Measurements from ENCODE around the gene SPOCK3. TPM values are rescaled to one million over a fixed set of nuclear protein-coding genes. Genes with fewer than 3 reads are reported as not detected.

The SPOCK3 gene
- total and polyA plus RNA-seq, 2 experiments from 2014 or later, result 1.6 to 4.1 TPM

- no peak overlapping the region for H3K4me3 Mint-ChIP-seq
- ATAC-seq, result no peak
- Histone ChIP-seq H3K27ac (ENCODE audit: low read depth) (no peak overlapping the region), H3K36me3 (ENCODE audit: insufficient read depth) (no peaks in the 10 kb centered on the region), H3K27me3 (ENCODE audit: insufficient read depth) (peaks cover 17% of the 10 kb centered on the region), H3K79me2 (replicated peaks; ENCODE audit: insufficient read depth) (no peaks in the 10 kb centered on the region), H3K4me2 (no peak overlapping the region), H3K4me3 (no peak overlapping the region), H3F3A (replicated peaks; ENCODE audit: low read depth) (no peaks in the 10 kb centered on the region), H4K20me1 (replicated peaks; ENCODE audit: insufficient read depth) (no peaks in the 10 kb centered on the region), H2AFZ (no peak overlapping the region), H3K9me2 (ENCODE audit: insufficient read depth) (no peaks in the 10 kb centered on the region), H3K4me1 (ENCODE audit: insufficient read depth) (peaks cover 8% of the 10 kb centered on the region; the same call in 1 of the 2 replicates)
- no peaks in the 10 kb centered on the region for H3K36me3 Mint-ChIP-seq (ENCODE audit: low read depth)
- peaks cover 2% of the 10 kb centered on the region; the same call in 1 of the 3 replicates for H3K9me3 Mint-ChIP-seq
- H3K27me3 Mint-ChIP-seq (ENCODE audit: insufficient read depth, low read depth, poor library complexity), result peaks cover 8% of the 10 kb centered on the region
- H3K27ac Mint-ChIP-seq, result no peak overlapping the region
- peaks cover 7% of the 10 kb centered on the region; the same call in 2 of the 3 replicates for H3K4me1 Mint-ChIP-seq
- no peak for DNase-seq (ENCODE audit: low spot score)
- no peak for TF ChIP-seq ETS1 (IDR thresholded peaks at IDR 0.05)
- no peak for TF ChIP-seq ZNF114 (CRISPR knock-in tag; IDR thresholded peaks at IDR 0.05)
- no peak for TF ChIP-seq STAT1 (IDR thresholded peaks at IDR 0.05; ENCODE audit: unreplicated experiment)
- TF ChIP-seq ZNF462 (CRISPR knock-in tag; IDR thresholded peaks at IDR 0.05), result no peak
- no peak for TF ChIP-seq CREB1 (CRISPR knock-in tag; IDR thresholded peaks at IDR 0.05; ENCODE audit: low read depth)
- no peak for TF ChIP-seq EZH2phosphoT487 (IDR thresholded peaks at IDR 0.05; ENCODE audit: unreplicated experiment)
- TF ChIP-seq CTCF (conservative IDR thresholded peaks at IDR 0.05; ENCODE audit: low read depth in 2 of 2), result no peak
- TF ChIP-seq EZH2 (IDR thresholded peaks at IDR 0.05; ENCODE audit: low read depth, unreplicated experiment), result no peak
- no peak for TF ChIP-seq ZNF331 (CRISPR knock-in tag; IDR thresholded peaks at IDR 0.05; ENCODE audit: low read depth)
- no peak for TF ChIP-seq NANOG (IDR thresholded peaks at IDR 0.05; ENCODE audit: borderline replicate concordance)
- TF ChIP-seq REST (IDR thresholded peaks at IDR 0.05; ENCODE audit: unreplicated experiment), result no peak
These were observed 5.3 kb upstream of the SPOCK3 start for GRCh38 chr4:167239627-167240026.

Data from GM23338 (cell line).